Measurements from ENCODE around the gene RHOT2.

Gene RHOT2

GRCh38 chr16:702341-702740 lies 34.4 kb downstream of the RHOT2 start:
- DNase-seq: no peak

GRCh38 chr16:703406-703805 lies 35.5 kb downstream of the RHOT2 start:
- no peak for DNase-seq

GRCh38 chr16:704047-704446 lies 36.1 kb downstream of the RHOT2 start:
- no peak for DNase-seq

- no peak for DNase-seq
Observed at GRCh38 chr16:704552-705380, 36.8 kb downstream of the RHOT2 start.

- no peak for DNase-seq
Observed at GRCh38 chr16:705431-706188, 37.7 kb downstream of the RHOT2 start, which contains the start of gene FBXL16. FBXL16 (minus strand) TSS chr16:705801; CDS start chr16:697405, 8,396 bp downstream.

- no peak for DNase-seq
Observed at GRCh38 chr16:706189-707061, 38.5 kb downstream of the RHOT2 start.

- no peak for DNase-seq
Observed at GRCh38 chr16:707062-707538, 39.2 kb downstream of the RHOT2 start.

GRCh38 chr16:708019-708418 lies 40.1 kb downstream of the RHOT2 start:
- DNase-seq: no peak

- DNase-seq: no peak
Observed at GRCh38 chr16:708959-709358, 41.0 kb downstream of the RHOT2 start.

- no peak for DNase-seq
Observed at GRCh38 chr16:709566-710499, 41.9 kb downstream of the RHOT2 start.

- DNase-seq: no peak
Observed at GRCh38 chr16:710500-711075, 42.7 kb downstream of the RHOT2 start.

GRCh38 chr16:711084-711483 lies 43.2 kb downstream of the RHOT2 start:
- DNase-seq: no peak

- DNase-seq: peak; percentile 82
Observed at GRCh38 chr16:711548-712320, 43.8 kb downstream of the RHOT2 start.

- peak; percentile 55 for DNase-seq
Observed at GRCh38 chr16:712740-713250, 44.9 kb downstream of the RHOT2 start.

GRCh38 chr16:714079-714478 lies 46.1 kb downstream of the RHOT2 start:
- no peak for DNase-seq

- DNase-seq: peak; percentile 91
Observed at GRCh38 chr16:714558-715476, 46.9 kb downstream of the RHOT2 start, which contains the start of gene METRN. METRN (plus strand) TSS chr16:715118; CDS start chr16:715290, 172 bp downstream.

- DNase-seq: no peak
Observed at GRCh38 chr16:715477-716199, 47.7 kb downstream of the RHOT2 start.

GRCh38 chr16:716200-716568 lies 48.3 kb downstream of the RHOT2 start:
- no peak for DNase-seq
